Mesendoderm (in vitro differentiated cells): ENCODE results near the gene NSDHL.
A peak's percentile ranks its signal among the peaks of the same experiment; 100 is the strongest.

Experiments used
- DNase-seq: peaks from one replicate; pipeline ENCODE4 v3.0.0; 2013
- H2AK5ac ChIP-seq: 2 replicates; pipeline ENCODE4 v1.6.1; 2013; ENCODE audit warnings: low read length, inconsistent platforms
- H2BK120ac ChIP-seq: 2 replicates; pipeline ENCODE4 v1.6.1; 2013; ENCODE audit warnings: low read depth, mild to moderate bottlenecking, low read length, moderate library complexity, mixed read lengths
- H2BK15ac ChIP-seq: replicated peaks from 2 replicates; pipeline ENCODE4 v1.6.1; 2013; ENCODE audit warnings: low read depth, mild to moderate bottlenecking, moderate library complexity
- H2BK5ac ChIP-seq: 2 replicates; pipeline ENCODE4 v1.6.1; 2013; ENCODE audit warnings: low read length, inconsistent platforms
- H3K18ac ChIP-seq: 2 replicates; pipeline ENCODE4 v1.6.1; 2013; ENCODE audit warnings: mild to moderate bottlenecking, low read length, mixed read lengths
- H3K23ac ChIP-seq: one replicate; pipeline ENCODE4 v1.6.1; 2013; ENCODE audit warnings: low read length
- H3K27ac ChIP-seq: 2 replicates; pipeline ENCODE4 v1.5.1; 2013; ENCODE audit warnings: low read depth, mild to moderate bottlenecking, inconsistent platforms, low read length, moderate library complexity
- H3K27me3 ChIP-seq: 2 replicates; pipeline ENCODE4 v1.6.1; 2013; ENCODE audit warnings: low read length, control low read depth, mild to moderate bottlenecking, inconsistent platforms; ENCODE audit not compliant: insufficient read depth, poor library complexity
- H3K36me3 ChIP-seq: 2 replicates; pipeline ENCODE4 v1.6.1; 2013; ENCODE audit warnings: low read length, inconsistent platforms; ENCODE audit not compliant: control insufficient read depth, insufficient read depth
- H3K4ac ChIP-seq: one replicate; pipeline ENCODE4 v1.6.1; 2013; ENCODE audit warnings: low read depth, mild to moderate bottlenecking, low read length, moderate library complexity
- H3K4me1 ChIP-seq: 2 replicates; pipeline ENCODE4 v1.6.1; 2013; ENCODE audit warnings: low read depth, low read length, inconsistent platforms; ENCODE audit not compliant: control insufficient read depth
- H3K4me2 ChIP-seq: 2 replicates; pipeline ENCODE4 v1.6.1; 2013; ENCODE audit warnings: low read length
- H3K4me3 ChIP-seq: 2 replicates; pipeline ENCODE4 v1.5.1; 2013; ENCODE audit warnings: mild to moderate bottlenecking, low read length
- H3K56ac ChIP-seq: one replicate; pipeline ENCODE4 v1.6.1; 2013; ENCODE audit warnings: low read length
- H3K79me1 ChIP-seq: 2 replicates; pipeline ENCODE4 v1.6.1; 2013; ENCODE audit warnings: low read length, inconsistent platforms
- H3K79me2 ChIP-seq: 2 replicates; pipeline ENCODE4 v1.6.1; 2013; ENCODE audit warnings: mild to moderate bottlenecking, low read length; ENCODE audit not compliant: control insufficient read depth, insufficient read depth
- H3K9ac ChIP-seq: 2 replicates; pipeline ENCODE4 v1.6.1; 2013; ENCODE audit warnings: low read length, inconsistent platforms
- H4K5ac ChIP-seq: one replicate; pipeline ENCODE4 v1.6.1; 2013; ENCODE audit warnings: low read length
- H4K8ac ChIP-seq: one replicate; pipeline ENCODE4 v1.6.1; 2013; ENCODE audit warnings: low read depth, mild to moderate bottlenecking, control low read depth, low read length, moderate library complexity
- WGBS: extraction: QIAGEN DNeasy Blood & Tissue Kit; methylation state at CpG from one replicate; pipeline ENCODE4 v1.1.7; 2013; ENCODE audit warnings: low lambda C conversion rate, missing lambda C conversion rate; ENCODE audit not compliant: insufficient coverage; ENCODE audit errors: extremely low coverage; 5-methylcytosine and 5-hydroxymethylcytosine counted together

The NSDHL gene

DNA sequence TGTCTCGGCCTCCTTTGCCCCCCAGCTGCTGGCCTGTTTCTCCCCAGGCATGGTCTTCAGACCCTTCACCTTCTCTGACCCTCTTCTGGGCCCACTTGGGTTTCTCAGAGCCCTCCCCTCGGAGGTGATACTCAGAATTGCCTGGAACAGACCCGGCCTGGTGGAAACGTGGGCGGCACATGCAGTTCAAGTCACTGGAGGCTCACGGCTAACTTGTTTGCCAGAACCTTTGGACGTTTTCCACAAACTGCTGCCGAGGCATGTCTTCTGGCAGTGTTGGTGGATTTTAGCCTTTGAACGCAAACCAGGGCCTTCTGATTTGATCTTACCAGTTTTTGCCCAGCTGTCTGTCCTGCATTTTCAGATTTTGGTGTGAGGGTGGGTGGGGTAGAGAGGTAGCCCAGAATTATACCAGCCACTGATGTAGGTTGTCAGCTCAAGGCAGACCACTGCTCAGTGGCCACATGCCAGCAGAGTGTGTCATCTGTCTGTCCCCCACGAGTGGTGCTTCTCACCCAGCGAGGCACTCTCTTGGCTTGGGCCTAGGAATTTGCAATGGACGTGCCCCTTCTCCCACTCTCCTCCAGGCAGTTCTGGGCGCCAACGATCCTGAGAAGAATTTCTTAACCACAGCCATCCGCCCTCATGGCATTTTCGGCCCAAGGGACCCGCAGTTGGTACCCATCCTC lies 34.5 kb downstream of the NSDHL start:
- Histone ChIP-seq H3K4ac (no peak overlapping the region), H2BK120ac (no peak overlapping the region), H3K4me3 (no peak overlapping the region), H3K27ac (no peak overlapping the region), H2BK15ac (no peak overlapping the region), H3K9ac (no peak overlapping the region), H2BK5ac (no peak overlapping the region), H3K36me3 (peaks cover 4% of the 10 kb centered on the region), H3K27me3 (no peaks in the 10 kb centered on the region), H3K4me1 (no peaks in the 10 kb centered on the region), H3K79me1 (no peaks in the 10 kb centered on the region), H3K4me2 (no peak overlapping the region), H4K5ac (no peak overlapping the region), H3K23ac (no peak overlapping the region), H3K18ac (no peak overlapping the region), H2AK5ac (no peak overlapping the region), H4K8ac (no peak overlapping the region), H3K56ac (no peak overlapping the region), H3K79me2 (no peaks in the 10 kb centered on the region)
- no CpG with 5 or more reads among the region's 17 CpGs for WGBS
- DNase-seq: no peak

DNA sequence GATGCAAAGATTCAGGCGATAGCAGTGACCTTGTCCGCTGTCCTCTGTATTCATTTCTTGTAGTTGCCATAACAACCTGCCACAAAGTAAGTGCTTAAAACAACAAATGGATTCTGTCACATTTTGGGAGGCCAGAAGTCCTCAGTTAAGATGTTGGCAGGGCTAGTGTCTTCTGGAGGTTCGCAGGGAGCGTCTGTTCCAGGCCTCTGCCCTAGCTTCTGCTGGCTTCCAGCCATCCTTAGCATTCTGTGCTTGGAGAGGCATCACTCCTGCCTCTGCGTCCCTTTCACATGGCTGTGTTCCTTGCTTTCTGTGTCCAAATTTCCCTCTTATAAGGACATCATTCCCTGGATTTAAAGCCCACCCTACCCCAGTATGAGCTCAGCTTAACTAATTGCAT lies 35.5 kb downstream of the NSDHL start:
- no peak overlapping the region for H3K27ac ChIP-seq
- H2AK5ac ChIP-seq: no peak overlapping the region
- no peaks in the 10 kb centered on the region for H3K79me1 ChIP-seq
- no peak overlapping the region for H2BK5ac ChIP-seq
- H3K4me1 ChIP-seq: no peaks in the 10 kb centered on the region
- H3K27me3 ChIP-seq: no peaks in the 10 kb centered on the region
- no peak overlapping the region for H4K8ac ChIP-seq
- no peak overlapping the region for H3K4me2 ChIP-seq
- DNase-seq: no peak
- WGBS: no CpG with 5 or more reads among the region's 5 CpGs
- no peaks in the 10 kb centered on the region for H3K79me2 ChIP-seq
- no peak overlapping the region for H2BK120ac ChIP-seq
- H3K9ac ChIP-seq: no peak overlapping the region
- no peak overlapping the region for H3K4ac ChIP-seq
- H3K4me3 ChIP-seq: no peak overlapping the region
- no peak overlapping the region for H4K5ac ChIP-seq
- no peak overlapping the region for H3K56ac ChIP-seq
- no peak overlapping the region for H3K23ac ChIP-seq
- H3K18ac ChIP-seq: no peak overlapping the region
- no peak overlapping the region for H2BK15ac ChIP-seq
- peaks cover 4% of the 10 kb centered on the region for H3K36me3 ChIP-seq

DNA sequence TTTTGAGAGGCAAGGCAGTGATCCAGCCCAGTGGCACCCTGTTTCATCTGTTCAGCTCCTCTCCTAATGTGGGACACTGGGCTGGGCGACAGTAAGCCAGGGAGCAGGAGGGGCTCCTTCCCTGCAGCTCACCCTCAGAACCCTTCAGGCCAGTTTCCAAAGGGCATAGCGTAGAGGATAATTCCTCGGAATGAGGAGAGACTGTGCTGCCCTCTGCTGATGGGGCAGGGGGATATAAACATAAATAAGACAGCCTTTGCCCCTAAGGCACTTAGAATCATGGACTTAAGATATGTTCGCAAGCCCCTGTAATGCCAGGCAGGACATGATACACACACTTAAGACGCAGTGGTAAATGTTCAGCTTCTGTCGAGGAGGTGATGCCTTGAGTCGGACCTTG lies 39.1 kb downstream of the NSDHL start:
- Histone ChIP-seq H2BK15ac (no peak overlapping the region), H3K4me3 (no peak overlapping the region), H3K4me1 (no peaks in the 10 kb centered on the region), H2AK5ac (no peak overlapping the region), H3K4me2 (no peak overlapping the region), H2BK5ac (no peak overlapping the region), H3K56ac (no peak overlapping the region), H3K27ac (no peak overlapping the region), H3K79me2 (no peaks in the 10 kb centered on the region), H3K36me3 (peaks cover 4% of the 10 kb centered on the region), H3K23ac (no peak overlapping the region), H2BK120ac (no peak overlapping the region), H3K9ac (no peak overlapping the region), H4K8ac (no peak overlapping the region), H3K27me3 (no peaks in the 10 kb centered on the region), H3K18ac (no peak overlapping the region), H3K79me1 (no peaks in the 10 kb centered on the region), H3K4ac (no peak overlapping the region), H4K5ac (no peak overlapping the region)
- WGBS: no CpG with 5 or more reads among the region's 7 CpGs
- peak; percentile 33 for DNase-seq

DNA sequence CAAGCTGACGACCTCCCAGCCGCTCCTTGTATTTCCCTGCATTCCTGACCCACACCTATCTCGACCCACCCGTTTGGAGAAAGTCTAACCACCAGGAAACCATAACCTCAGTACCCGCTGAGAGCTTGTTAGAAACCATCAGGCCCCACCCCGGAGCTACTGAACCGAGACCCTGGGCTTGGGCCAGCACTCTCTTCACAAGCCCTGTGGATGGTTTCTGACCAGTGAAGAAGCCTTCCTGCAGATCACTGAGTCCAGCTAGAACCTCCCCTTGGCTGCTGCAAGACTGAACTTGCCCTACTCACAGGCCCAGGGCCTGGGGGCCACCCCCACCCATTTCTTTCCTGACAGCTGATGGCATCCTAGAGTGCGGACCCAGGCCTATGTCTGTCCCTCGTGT lies 40.4 kb downstream of the NSDHL start:
- no peak overlapping the region for H3K4me2 ChIP-seq
- H3K4me3 ChIP-seq: no peak overlapping the region
- DNase-seq: no peak
- H3K27ac ChIP-seq: no peak overlapping the region
- no peak overlapping the region for H4K5ac ChIP-seq
- no peak overlapping the region for H3K23ac ChIP-seq
- no peak overlapping the region for H2BK15ac ChIP-seq
- no peak overlapping the region for H2BK5ac ChIP-seq
- no peak overlapping the region for H2AK5ac ChIP-seq
- H3K56ac ChIP-seq: no peak overlapping the region
- no peak overlapping the region for H4K8ac ChIP-seq
- no peak overlapping the region for H3K18ac ChIP-seq
- H3K27me3 ChIP-seq: no peaks in the 10 kb centered on the region
- no peaks in the 10 kb centered on the region for H3K79me2 ChIP-seq
- H3K79me1 ChIP-seq: no peaks in the 10 kb centered on the region
- peaks cover 4% of the 10 kb centered on the region for H3K36me3 ChIP-seq
- WGBS: no CpG with 5 or more reads among the region's 9 CpGs
- H2BK120ac ChIP-seq: no peak overlapping the region
- no peak overlapping the region for H3K4ac ChIP-seq
- no peak overlapping the region for H3K9ac ChIP-seq
- no peaks in the 10 kb centered on the region for H3K4me1 ChIP-seq

DNA sequence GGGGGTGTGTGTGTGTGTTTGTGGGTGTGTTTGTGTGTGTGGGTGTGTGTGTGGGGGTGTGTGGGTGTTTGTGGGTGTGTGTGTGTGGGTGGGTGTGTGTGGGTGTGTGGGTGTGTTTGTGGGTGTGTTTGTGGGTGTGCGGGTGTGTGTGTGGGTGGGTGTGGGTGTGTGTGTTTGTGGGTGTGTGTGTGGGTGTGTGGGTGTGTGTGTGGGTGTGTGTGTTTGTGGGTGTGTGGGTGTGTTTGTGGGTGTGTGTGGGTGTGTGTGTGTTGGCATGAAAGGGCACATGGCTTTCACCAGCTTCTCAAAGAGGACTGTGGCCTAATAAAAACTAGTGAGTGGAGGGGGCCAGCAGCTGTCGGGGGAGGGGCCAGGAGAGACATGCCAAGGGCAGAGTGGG lies 41.7 kb downstream of the NSDHL start:
- H3K4me1 ChIP-seq: no peaks in the 10 kb centered on the region

DNA sequence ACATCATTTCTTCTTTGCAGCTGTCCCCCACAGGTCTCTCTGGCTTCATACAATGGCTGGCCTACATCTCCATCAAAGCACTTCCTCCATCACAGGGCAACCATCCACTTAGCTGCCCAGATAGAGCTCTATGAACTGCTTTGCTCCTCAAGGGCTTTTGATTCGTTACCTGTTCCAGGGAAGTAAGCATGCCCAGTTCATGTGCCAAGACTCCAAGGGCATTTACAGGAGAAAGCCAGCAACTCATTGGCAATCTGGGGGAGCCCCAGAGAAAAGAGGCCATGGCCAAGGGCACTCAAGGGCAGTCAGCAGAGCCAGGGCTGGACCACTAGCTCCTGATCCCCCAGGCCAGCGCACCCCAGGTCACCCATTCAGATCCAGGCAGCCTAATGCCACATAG lies 42.5 kb downstream of the NSDHL start:
- Histone ChIP-seq H3K4ac (no peak overlapping the region), H2AK5ac (no peak overlapping the region), H3K27me3 (no peaks in the 10 kb centered on the region), H3K9ac (no peak overlapping the region), H3K4me3 (no peak overlapping the region), H3K79me1 (no peaks in the 10 kb centered on the region), H3K4me1 (no peaks in the 10 kb centered on the region), H3K4me2 (no peak overlapping the region), H4K5ac (no peak overlapping the region), H4K8ac (no peak overlapping the region), H2BK5ac (no peak overlapping the region), H3K79me2 (no peaks in the 10 kb centered on the region), H3K56ac (no peak overlapping the region), H2BK120ac (no peak overlapping the region), H3K36me3 (peaks cover 4% of the 10 kb centered on the region), H3K23ac (no peak overlapping the region), H3K27ac (no peak overlapping the region), H2BK15ac (no peak overlapping the region), H3K18ac (no peak overlapping the region)
- DNase-seq: no peak
- WGBS: no CpG with 5 or more reads among the region's 2 CpGs

More for the DNA sequence above, 41.7 kb downstream of the NSDHL start:
- no peak overlapping the region for H3K27ac ChIP-seq
- H3K56ac ChIP-seq: no peak overlapping the region
- H3K4ac ChIP-seq: no peak overlapping the region
- H4K8ac ChIP-seq: no peak overlapping the region
- H3K9ac ChIP-seq: no peak overlapping the region
- H3K79me1 ChIP-seq: no peaks in the 10 kb centered on the region
- no peak for DNase-seq
- H2BK15ac ChIP-seq: no peak overlapping the region
- no peak overlapping the region for H2BK5ac ChIP-seq
- no peak overlapping the region for H2BK120ac ChIP-seq
- no peak overlapping the region for H2AK5ac ChIP-seq
- WGBS: no CpG with 5 or more reads among the region's 2 CpGs
- no peaks in the 10 kb centered on the region for H3K27me3 ChIP-seq
- H3K36me3 ChIP-seq: peaks cover 4% of the 10 kb centered on the region
- H3K23ac ChIP-seq: no peak overlapping the region
- no peak overlapping the region for H3K4me3 ChIP-seq
- no peak overlapping the region for H4K5ac ChIP-seq
- no peak overlapping the region for H3K4me2 ChIP-seq
- no peak overlapping the region for H3K18ac ChIP-seq
- H3K79me2 ChIP-seq: no peaks in the 10 kb centered on the region
